Raji (cell line): ENCODE measurements around the gene PAK6.

Experiments used
- POLR2A ChIP-seq: IDR thresholded peaks from 2 replicates; pipeline ENCODE4 v1.6.1; 2011; ENCODE audit warnings: low read depth, low read length, control low read depth; ENCODE audit not compliant: insufficient read depth

Gene PAK6

GRCh38 chr15:40238532-40239403, at the start of gene PAK6:
Gene PAK6 (plus strand): TSS chr15:40239063. CDS start chr15:40264786, 25,723 bp downstream.
- no peak for TF ChIP-seq POLR2A

- TF ChIP-seq POLR2A = no peak
Observed at GRCh38 chr15:40190591-40190990, 48.3 kb upstream of the PAK6 start.

DNA sequence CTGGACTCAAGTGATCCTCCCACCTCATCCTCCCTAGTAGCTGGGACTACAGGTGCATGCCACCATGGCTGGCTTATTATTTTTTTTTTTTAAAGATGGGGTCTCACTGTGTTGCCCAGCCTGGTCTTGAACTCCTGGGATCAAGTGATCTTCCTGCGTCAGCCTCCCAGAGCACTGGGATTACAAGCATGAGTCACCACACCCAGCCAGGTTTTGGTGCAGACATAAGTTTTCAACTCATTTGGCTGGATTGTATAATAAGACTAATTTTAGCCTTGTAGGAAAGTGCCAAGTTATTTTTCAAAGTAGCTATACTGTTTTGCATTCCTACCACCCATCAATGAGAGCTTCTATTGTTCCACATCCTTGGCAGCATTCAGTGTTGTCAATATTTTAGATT, 45.9 kb upstream of the PAK6 start:
- no peak for TF ChIP-seq POLR2A

- no peak for TF ChIP-seq POLR2A
Observed at GRCh38 chr15:40197434-40197833, 41.4 kb upstream of the PAK6 start.

- TF ChIP-seq POLR2A = no peak
Observed at GRCh38 chr15:40198355-40199085, 40.3 kb upstream of the PAK6 start.

- no peak for TF ChIP-seq POLR2A
Observed at GRCh38 chr15:40204100-40204499, 34.8 kb upstream of the PAK6 start.

GRCh38 chr15:40217166-40217824, 21.6 kb upstream of the PAK6 start:
- no peak for TF ChIP-seq POLR2A

GRCh38 chr15:40219801-40220200, 19.1 kb upstream of the PAK6 start:
- TF ChIP-seq POLR2A = no peak

DNA sequence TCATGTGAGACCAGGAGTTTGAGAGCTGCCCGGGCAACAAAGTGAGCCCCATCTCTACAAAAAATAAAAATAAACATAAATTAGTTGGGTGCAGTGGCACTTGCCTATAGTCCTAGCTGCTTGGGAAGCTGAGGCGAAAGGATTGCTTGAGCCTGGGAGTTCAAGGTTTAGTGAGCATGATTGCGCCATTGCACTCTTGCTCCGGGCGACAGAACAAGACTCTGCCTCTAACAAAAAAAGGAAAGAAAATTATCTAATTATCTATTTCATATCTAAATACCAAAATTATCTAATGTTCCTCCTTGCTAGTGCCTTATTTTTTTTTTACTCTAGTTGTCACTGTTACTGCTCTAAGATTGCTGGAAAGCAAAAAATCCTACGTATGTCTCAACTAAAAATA, 16.7 kb upstream of the PAK6 start:
- no peak for TF ChIP-seq POLR2A

- no peak for TF ChIP-seq POLR2A
Observed at GRCh38 chr15:40226736-40227135, 12.1 kb upstream of the PAK6 start.

GRCh38 chr15:40229316-40229715, 9.5 kb upstream of the PAK6 start:
- TF ChIP-seq POLR2A = no peak

- TF ChIP-seq POLR2A = no peak
Observed at GRCh38 chr15:40229956-40230355, 8.9 kb upstream of the PAK6 start.

DNA sequence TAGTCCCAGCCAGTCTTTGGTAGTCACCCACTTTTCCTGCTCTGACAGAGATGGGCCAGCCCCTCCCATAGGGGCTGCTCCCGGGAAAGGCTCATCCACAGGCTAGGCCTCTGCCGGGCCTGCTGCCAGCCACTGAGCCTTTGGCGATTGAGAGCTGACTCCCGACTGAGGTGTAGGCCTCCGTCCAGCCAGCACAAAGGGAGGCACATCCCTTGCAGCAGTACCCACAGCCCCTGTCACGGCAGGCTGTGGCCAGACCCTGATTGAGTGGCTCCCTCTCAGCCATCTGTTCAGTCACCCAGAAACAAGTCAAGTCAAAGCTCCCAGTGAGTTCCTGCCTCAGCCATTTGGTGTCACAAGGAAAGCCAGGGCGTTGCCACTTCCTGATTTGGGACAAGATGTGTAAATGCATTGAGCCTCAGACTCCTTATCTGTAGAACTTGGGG, 6.2 kb upstream of the PAK6 start:
- no peak for TF ChIP-seq POLR2A

GRCh38 chr15:40233727-40234577, 4.9 kb upstream of the PAK6 start:
- TF ChIP-seq POLR2A = no peak

DNA sequence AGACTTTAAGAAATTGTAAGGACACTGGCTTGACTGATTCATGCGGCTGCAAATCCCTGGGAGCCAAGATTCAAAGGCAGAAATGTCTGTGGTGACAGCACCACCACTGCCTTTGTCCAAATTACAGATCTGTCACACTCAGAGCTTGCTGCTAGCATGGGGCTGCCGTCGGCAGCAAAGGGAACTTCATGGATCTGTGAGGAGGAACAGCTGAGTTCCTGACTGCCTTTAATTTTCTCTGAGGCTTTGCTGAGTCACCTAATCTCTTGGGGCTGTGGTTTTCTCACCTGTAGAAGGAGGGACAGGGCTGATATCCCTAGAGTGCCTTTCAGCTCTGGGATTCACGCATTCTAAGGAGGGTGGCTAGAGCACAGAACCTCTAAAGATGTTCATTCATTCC, 4.1 kb upstream of the PAK6 start:
- TF ChIP-seq POLR2A = no peak
